Adipocyte (in vitro differentiated cells): Measurements from ENCODE around the gene SWSAP1.

Experiments
- DNase-seq: peaks from one replicate; pipeline ENCODE4 v3.0.0-alpha.2; 2015; ENCODE audit warnings: low read depth
- H3K27me3 ChIP-seq: replicated peaks from 2 replicates; pipeline ENCODE4 v1.7.0; 2013; ENCODE audit warnings: mild to moderate bottlenecking, low read length, moderate library complexity; ENCODE audit not compliant: control insufficient read depth, insufficient read depth
- H3K36me3 ChIP-seq: 2 replicates; pipeline ENCODE4 v1.7.0; 2013; ENCODE audit warnings: low read length, mild to moderate bottlenecking, moderate library complexity; ENCODE audit not compliant: control insufficient read depth, insufficient read depth, severe bottlenecking
- H3K4me1 ChIP-seq: 2 replicates; pipeline ENCODE4 v1.7.0; 2013; ENCODE audit warnings: mild to moderate bottlenecking, low read length, moderate library complexity; ENCODE audit not compliant: control insufficient read depth, insufficient read depth
- H3K4me3 ChIP-seq: 2 replicates; pipeline ENCODE4 v1.7.0; 2013; ENCODE audit warnings: mild to moderate bottlenecking, low read length, moderate library complexity
- H3K9ac ChIP-seq: 2 replicates; pipeline ENCODE4 v1.7.0; 2013; ENCODE audit warnings: mild to moderate bottlenecking, low read length, moderate library complexity
- H3K9me3 ChIP-seq: 2 replicates; pipeline ENCODE4 v1.7.0; 2013; ENCODE audit warnings: mild to moderate bottlenecking, low read length, moderate library complexity; ENCODE audit not compliant: control insufficient read depth

Gene SWSAP1

GRCh38 chr19:11355160-11356073 is 19.0 kb upstream of the SWSAP1 start, which contains the start of gene PLPPR2:
Gene PLPPR2, plus strand, starts transcription at chr19:11355432. Its CDS starts 2,242 bp downstream, at chr19:11357674.
- H3K9ac ChIP-seq = peak within 1 kb of the TSS; percentile 84
- no peaks in the 10 kb centered on the region for H3K27me3 ChIP-seq
- H3K4me3 ChIP-seq = peak within 1 kb of the TSS; percentile 81
- H3K9me3 ChIP-seq = no peaks in the 10 kb centered on the region
- peak; percentile 98 for DNase-seq
- H3K36me3 ChIP-seq = peaks cover 14% of the 10 kb centered on the region
- peaks cover 11% of the 10 kb centered on the region for H3K4me1 ChIP-seq

GRCh38 chr19:11356074-11356397 is 18.4 kb upstream of the SWSAP1 start:
- DNase-seq = no peak

GRCh38 chr19:11356676-11357550 is 17.6 kb upstream of the SWSAP1 start:
- Histone ChIP-seq H3K9me3 (no peaks in the 10 kb centered on the region), H3K9ac (no peak overlapping the region), H3K36me3 (peaks cover 26% of the 10 kb centered on the region), H3K4me3 (peak overlapping the region; percentile 81), H3K27me3 (no peaks in the 10 kb centered on the region), H3K4me1 (peaks cover 11% of the 10 kb centered on the region)
- DNase-seq = no peak

More at GRCh38 chr19:11356074-11356397, 18.4 kb upstream of the SWSAP1 start:
- H3K9me3 ChIP-seq = no peaks in the 10 kb centered on the region
- peak overlapping the region; percentile 84 for H3K9ac ChIP-seq
- peaks cover 11% of the 10 kb centered on the region for H3K4me1 ChIP-seq
- H3K27me3 ChIP-seq = no peaks in the 10 kb centered on the region
- H3K36me3 ChIP-seq = peaks cover 18% of the 10 kb centered on the region
- peak overlapping the region; percentile 81 for H3K4me3 ChIP-seq

- no peak for DNase-seq
- no peaks in the 10 kb centered on the region for H3K9me3 ChIP-seq
- peaks cover 11% of the 10 kb centered on the region for H3K4me1 ChIP-seq
- H3K4me3 ChIP-seq = no peak overlapping the region
- H3K36me3 ChIP-seq = peaks cover 35% of the 10 kb centered on the region
- no peak overlapping the region for H3K9ac ChIP-seq
- H3K27me3 ChIP-seq = no peaks in the 10 kb centered on the region
Measured at GRCh38 chr19:11359421-11359820, 15.0 kb upstream of the SWSAP1 start.

- Histone ChIP-seq H3K4me1 (peaks cover 5% of the 10 kb centered on the region), H3K27me3 (no peaks in the 10 kb centered on the region), H3K9ac (no peak overlapping the region), H3K9me3 (no peaks in the 10 kb centered on the region), H3K4me3 (no peak overlapping the region), H3K36me3 (peaks cover 44% of the 10 kb centered on the region)
- no peak for DNase-seq
Measured at GRCh38 chr19:11361037-11361770, 13.3 kb upstream of the SWSAP1 start.

- no peak for DNase-seq
- no peak overlapping the region for H3K9ac ChIP-seq
- no peaks in the 10 kb centered on the region for H3K27me3 ChIP-seq
- no peaks in the 10 kb centered on the region for H3K4me1 ChIP-seq
- peaks cover 44% of the 10 kb centered on the region for H3K36me3 ChIP-seq
- H3K9me3 ChIP-seq = no peaks in the 10 kb centered on the region
- no peak overlapping the region for H3K4me3 ChIP-seq
Measured at GRCh38 chr19:11361771-11362731, 12.4 kb upstream of the SWSAP1 start.

- Histone ChIP-seq H3K36me3 (peaks cover 42% of the 10 kb centered on the region), H3K9ac (no peak overlapping the region), H3K9me3 (no peaks in the 10 kb centered on the region), H3K27me3 (no peaks in the 10 kb centered on the region), H3K4me1 (no peaks in the 10 kb centered on the region), H3K4me3 (no peak overlapping the region)
- no peak for DNase-seq
Measured at GRCh38 chr19:11363881-11364280, 10.6 kb upstream of the SWSAP1 start.

- Histone ChIP-seq H3K9me3 (no peaks in the 10 kb centered on the region), H3K36me3 (peaks cover 40% of the 10 kb centered on the region), H3K4me1 (no peaks in the 10 kb centered on the region), H3K4me3 (no peak overlapping the region), H3K9ac (no peak overlapping the region), H3K27me3 (no peaks in the 10 kb centered on the region)
- no peak for DNase-seq
Measured at GRCh38 chr19:11364296-11364904, 10.1 kb upstream of the SWSAP1 start.

- no peak for DNase-seq
- H3K27me3 ChIP-seq = no peaks in the 10 kb centered on the region
- H3K9ac ChIP-seq = no peak overlapping the region
- H3K9me3 ChIP-seq = no peaks in the 10 kb centered on the region
- no peaks in the 10 kb centered on the region for H3K4me1 ChIP-seq
- no peak overlapping the region for H3K4me3 ChIP-seq
- peaks cover 35% of the 10 kb centered on the region for H3K36me3 ChIP-seq
Measured at GRCh38 chr19:11364935-11365334, 9.5 kb upstream of the SWSAP1 start.
